T-cell (primary cell): ENCODE results near the gene FITM1. TPM values are rescaled to one million over a fixed set of nuclear protein-coding genes. Genes with fewer than 3 reads are reported as not detected.

ENCODE experiments used
- ATAC-seq, 4 experiments: fragments of 200-7000 bp in 3 of 4; fragments of 150-1000 bp in 1 of 4; cut with Tn5 transposase; replicated peaks in 1 of 4; 1 replicate in 3 of 4; 2 replicates in 1 of 4; pipeline ENCODE4 v1.10.0; 2021; ENCODE audit warnings: moderate library complexity in 3 of 4, mild to moderate bottlenecking in 2 of 4, moderate number of reproducible peaks in 1 of 4
- CTCF ChIA-PET, 2 donors: fragments of 300-600 bp; sonication (Branson Sonifier 250); formaldehyde crosslinking; loops; one replicate each; lab custom pipeline; 2022; ENCODE audit warnings: antibody characterized with exemption in 2 of 2; lab: Charles Lee
- POLR2A ChIA-PET, 2 donors: fragments of 300-600 bp; sonication (Branson Sonifier 250); formaldehyde crosslinking; loops; one replicate each; lab custom pipeline; 2022; ENCODE audit warnings: antibody characterized with exemption in 2 of 2; lab: Charles Lee
- DNase-seq, 35 experiments: peaks; one replicate each; pipeline versions ENCODE4 v3.0.0 to v3.0.0-alpha.2; 2013 to 2023
- H3K27ac ChIP-seq: one replicate; pipeline ENCODE4 v1.5.1; 2013; ENCODE audit warnings: low read length
- H3K27me3 ChIP-seq, 2 experiments: replicated peaks in 1 of 2; 1 replicate in 1 of 2; 2 replicates in 1 of 2; pipeline versions ENCODE4 v1.6.1 to v1.7.0; 2013; ENCODE audit warnings: low read length in 1 of 2, mixed read lengths in 1 of 2; ENCODE audit not compliant: control insufficient read depth in 2 of 2, insufficient read depth in 2 of 2; ENCODE audit errors: extremely low read depth in 1 of 2
- H3K36me3 ChIP-seq, 2 donors: 1 replicate in 1 of 2; 2 replicates in 1 of 2; pipeline versions ENCODE4 v1.6.1 to v1.7.0; 2013; ENCODE audit warnings: low read length in 1 of 2; ENCODE audit not compliant: control insufficient read depth in 2 of 2, insufficient read depth in 1 of 2; ENCODE audit errors: extremely low read depth in 1 of 2
- H3K4me1 ChIP-seq, 2 experiments: 1 replicate in 1 of 2; 2 replicates in 1 of 2; pipeline versions ENCODE4 v1.6.1 to v1.7.0; 2013; ENCODE audit warnings: low read length in 2 of 2, mixed read lengths in 1 of 2; ENCODE audit not compliant: insufficient read depth in 2 of 2, control insufficient read depth in 1 of 2; ENCODE audit errors: extremely low read depth in 1 of 2
- H3K4me3 ChIP-seq, 2 donors: 1 replicate in 1 of 2; 2 replicates in 1 of 2; pipeline versions ENCODE4 v1.5.1 to v1.7.0; 2013; ENCODE audit warnings: mild to moderate bottlenecking in 2 of 2, low read length in 1 of 2, moderate library complexity in 1 of 2; ENCODE audit not compliant: control insufficient read depth in 1 of 2; ENCODE audit errors: extremely low read depth in 1 of 2
- H3K9me3 ChIP-seq: 2 replicates; pipeline ENCODE4 v1.7.0; 2013
- H3K27ac Mint-ChIP-seq, 2 donors: one replicate each; pipeline ENCODE4 v1.8.0; 2020 to 2021; ENCODE audit warnings: mild to moderate bottlenecking in 2 of 2, mixed read lengths in 2 of 2
- H3K27me3 Mint-ChIP-seq, 2 donors: one replicate each; pipeline ENCODE4 v1.8.0; 2021 to 2022; ENCODE audit warnings: mixed read lengths in 2 of 2
- H3K36me3 Mint-ChIP-seq: one replicate; pipeline ENCODE4 v1.8.0; 2021; ENCODE audit warnings: mixed read lengths
- H3K4me1 Mint-ChIP-seq, 3 donors: one replicate each; pipeline ENCODE4 v1.8.0; 2020 to 2022; ENCODE audit warnings: mixed read lengths in 3 of 3, mild to moderate bottlenecking in 1 of 3
- H3K4me3 Mint-ChIP-seq, 3 donors: one replicate each; pipeline ENCODE4 v1.8.0; 2020 to 2022; ENCODE audit warnings: mild to moderate bottlenecking in 3 of 3, mixed read lengths in 3 of 3, moderate library complexity in 3 of 3
- H3K9me3 Mint-ChIP-seq, 3 donors: one replicate each; pipeline ENCODE4 v1.8.0; 2020 to 2022; ENCODE audit warnings: mixed read lengths in 3 of 3
- WGBS: methylation state at CpG from one replicate; pipeline ENCODE4 v1.1.5; 2013; ENCODE audit warnings: missing lambda C conversion rate; ENCODE audit not compliant: insufficient coverage; 5-methylcytosine and 5-hydroxymethylcytosine counted together
- total RNA-seq, 35 experiments: library from RNA in 6 of 35; stranded (reverse) in 6 of 35; fragments of 120-200 nt in 1 of 35; gene quantifications; one replicate each; pipeline versions ENCODE4 v1.2.1 to v1.2.4 and lab custom pipeline; 2013 to 2026

FITM1 gene
- total RNA-seq, 5 donors from 2014 or later (not counting 1 experiment from before 2014, with no cell fraction given), result 2.5 to 3.5 (median 3.2) TPM

- ChIA-PET POLR2A (interaction anchor here in 1 of 2 donors (0.5 kb wide), 1 partner anchor 59 kb away, joined by 6 read pairs; no protein-coding TSS in a partner anchor), CTCF (no interaction called here)
- Mint-ChIP-seq H3K36me3 (peaks cover 29% of the 10 kb centered on the region), H3K27ac (peak overlapping the region; percentile 63 to 87), H3K27me3 (no peaks in the 10 kb centered on the region), H3K4me1 (peaks cover 25 to 48% (median 34%) of the 10 kb centered on the region in 3 donors), H3K4me3 (peak overlapping the region; percentile 79 to 91 (median 86)), H3K9me3 (no peaks in the 10 kb centered on the region)
- no peak for ATAC-seq
- no peak for DNase-seq
- 60% methylated on average over 12 of the region's 30 CpGs for WGBS
- H3K4me3 ChIP-seq, result peak overlapping the region; percentile 48 to 58
- peak overlapping the region; percentile 27 for H3K27ac ChIP-seq
- H3K4me1 ChIP-seq, result peaks cover 2 to 28% of the 10 kb centered on the region in 2 experiments
- H3K36me3 ChIP-seq, result peaks cover 4 to 24% of the 10 kb centered on the region in 2 donors
- no peaks in the 10 kb centered on the region for H3K9me3 ChIP-seq
- no peaks in the 10 kb centered on the region for H3K27me3 ChIP-seq
Measured at GRCh38 chr14:24172261-24172860, 41.9 kb downstream of the FITM1 start.

- POLR2A ChIA-PET, result interaction anchor here in 1 of 2 donors (0.9 kb wide), 1 partner anchor 12 kb away, joined by 3 read pairs; the partner anchor contains the start of gene IRF9
- no peak overlapping the region for H3K27ac ChIP-seq
- H3K27ac Mint-ChIP-seq, result peak overlapping the region; percentile 41 to 87
- no peaks in the 10 kb centered on the region for H3K9me3 ChIP-seq
- DNase-seq (peak in 1 of 35 experiments; percentile 25), ATAC-seq (no peak)
- WGBS, result 85% methylated on average over 13 of the region's 20 CpGs
- peaks cover 4 to 26% of the 10 kb centered on the region in 2 donors for H3K36me3 ChIP-seq
- H3K27me3 Mint-ChIP-seq, result no peaks in the 10 kb centered on the region
- H3K9me3 Mint-ChIP-seq, result no peaks in the 10 kb centered on the region
- peaks cover 24% of the 10 kb centered on the region for H3K36me3 Mint-ChIP-seq
- H3K4me3 ChIP-seq, result no peak overlapping the region
- peaks cover 22 to 44% (median 29%) of the 10 kb centered on the region in 3 donors for H3K4me1 Mint-ChIP-seq
- no peaks in the 10 kb centered on the region for H3K27me3 ChIP-seq
- peak overlapping the region in 2 of 3 donors; percentile 86 to 91 for H3K4me3 Mint-ChIP-seq
- CTCF ChIA-PET, result interaction anchor here in 1 of 2 donors (0.5 kb wide), 1 partner anchor 12 kb away, joined by 3 read pairs; the partner anchor contains the start of gene IRF9
- H3K4me1 ChIP-seq, result peaks cover 2 to 28% of the 10 kb centered on the region in 2 experiments
Measured at GRCh38 chr14:24172871-24173281, 42.4 kb downstream of the FITM1 start.

- Histone ChIP-seq H3K9me3 (no peaks in the 10 kb centered on the region), H3K27me3 (no peaks in the 10 kb centered on the region), H3K27ac (no peak overlapping the region), H3K4me3 (no peak overlapping the region), H3K4me1 (peaks cover 2 to 16% of the 10 kb centered on the region in 2 experiments), H3K36me3 (peaks cover 20 to 52% of the 10 kb centered on the region in 2 donors)
- Mint-ChIP-seq H3K4me3 (no peak overlapping the region), H3K4me1 (peaks cover 8 to 26% (median 11%) of the 10 kb centered on the region in 3 donors), H3K27ac (no peak overlapping the region), H3K9me3 (no peaks in the 10 kb centered on the region), H3K36me3 (peaks cover 30% of the 10 kb centered on the region), H3K27me3 (no peaks in the 10 kb centered on the region)
- DNase-seq (no peak), ATAC-seq (no peak)
- ChIA-PET POLR2A (no interaction called here), CTCF (interaction anchor here in 1 of 2 donors (0.7 kb wide), 1 partner anchor 68 kb away, joined by 3 read pairs; no protein-coding TSS in a partner anchor)
- 100% methylated on average over 5 of the region's 5 CpGs for WGBS
Measured at GRCh38 chr14:24176599-24176998, 46.1 kb downstream of the FITM1 start.

GRCh38 chr14:24177041-24177825 is 46.8 kb downstream of the FITM1 start:
- ChIA-PET CTCF (no interaction called here), POLR2A (no interaction called here)
- ATAC-seq, result no peak
- Histone ChIP-seq H3K9me3 (no peaks in the 10 kb centered on the region), H3K36me3 (peaks cover 25 to 58% of the 10 kb centered on the region in 2 donors), H3K27ac (no peak overlapping the region), H3K4me3 (no peak overlapping the region), H3K4me1 (peaks cover 0 to 9% of the 10 kb centered on the region in 2 experiments), H3K27me3 (no peaks in the 10 kb centered on the region)
- 100% methylated on average over 1 of the region's 12 CpGs for WGBS
- Mint-ChIP-seq H3K4me3 (no peak overlapping the region), H3K4me1 (peaks cover 6 to 21% (median 10%) of the 10 kb centered on the region in 3 donors), H3K9me3 (no peaks in the 10 kb centered on the region), H3K36me3 (peaks cover 34% of the 10 kb centered on the region), H3K27ac (peak overlapping the region in 1 of 2 donors; percentile 36), H3K27me3 (no peaks in the 10 kb centered on the region)
- DNase-seq, result no peak

GRCh38 chr14:24177891-24178290 is 47.4 kb downstream of the FITM1 start:
- Mint-ChIP-seq H3K4me3 (no peak overlapping the region), H3K36me3 (peaks cover 39% of the 10 kb centered on the region), H3K4me1 (peaks cover 3 to 18% (median 7%) of the 10 kb centered on the region in 3 donors), H3K27me3 (no peaks in the 10 kb centered on the region), H3K9me3 (no peaks in the 10 kb centered on the region), H3K27ac (no peak overlapping the region)
- Histone ChIP-seq H3K36me3 (peaks cover 25 to 65% of the 10 kb centered on the region in 2 donors), H3K4me3 (no peak overlapping the region), H3K27me3 (no peaks in the 10 kb centered on the region), H3K27ac (no peak overlapping the region), H3K4me1 (peaks cover 0 to 3% of the 10 kb centered on the region in 2 experiments), H3K9me3 (no peaks in the 10 kb centered on the region)
- ATAC-seq (no peak), DNase-seq (no peak)
- 98% methylated on average over 5 of the region's 14 CpGs for WGBS
- ChIA-PET CTCF (interaction anchor here in 1 of 2 donors (0.5 kb wide), 1 partner anchor 1167 kb away, joined by 4 read pairs; no protein-coding TSS in a partner anchor), POLR2A (no interaction called here)
